GM04504 (cell line): ENCODE measurements around the gene ERC1.

ENCODE experiments used
- DNase-seq: peaks from one replicate; pipeline ENCODE4 v3.0.0-alpha.2; 2012; ENCODE audit warnings: low read depth

The ERC1 gene

GRCh38 chr12:990661-991349 is at the start of gene ERC1:
TSS of gene ERC1 (plus strand) at chr12:991223. CDS start at chr12:1027904, 36,681 bp downstream.
- DNase-seq: peak; percentile 75

- no peak for DNase-seq
These were observed 48.0 kb upstream of the ERC1 start for GRCh38 chr12:943051-943450.

- no peak for DNase-seq
These were observed 46.8 kb upstream of the ERC1 start for GRCh38 chr12:944211-944610.

- no peak for DNase-seq
These were observed 44.8 kb upstream of the ERC1 start for GRCh38 chr12:946212-946611.

- no peak for DNase-seq
These were observed 44.4 kb upstream of the ERC1 start for GRCh38 chr12:946631-947030.

- no peak for DNase-seq
These were observed 42.8 kb upstream of the ERC1 start for GRCh38 chr12:948238-948637.

- peak; percentile 98 for DNase-seq
These were observed 41.4 kb upstream of the ERC1 start, which contains the start of gene RAD52 for GRCh38 chr12:949453-950191. TSS of gene RAD52 (minus strand) at chr12:949694. CDS start at chr12:933058, 16,636 bp downstream.

GRCh38 chr12:951176-951575 is 39.8 kb upstream of the ERC1 start:
- DNase-seq: no peak

GRCh38 chr12:953776-954175 is 37.2 kb upstream of the ERC1 start:
- DNase-seq: peak; percentile 46

- DNase-seq: no peak
These were observed 36.3 kb upstream of the ERC1 start for GRCh38 chr12:954741-955140.

- DNase-seq: no peak
These were observed 35.1 kb upstream of the ERC1 start for GRCh38 chr12:955939-956338.

- DNase-seq: no peak
These were observed 32.4 kb upstream of the ERC1 start for GRCh38 chr12:958588-959123.

- no peak for DNase-seq
These were observed 24.3 kb upstream of the ERC1 start for GRCh38 chr12:966724-967123.

GRCh38 chr12:967641-968040 is 23.4 kb upstream of the ERC1 start:
- no peak for DNase-seq

GRCh38 chr12:968545-968944 is 22.5 kb upstream of the ERC1 start:
- DNase-seq: no peak

- no peak for DNase-seq
These were observed 21.2 kb upstream of the ERC1 start for GRCh38 chr12:969821-970220.

GRCh38 chr12:971991-972390 is 19.0 kb upstream of the ERC1 start:
- DNase-seq: no peak

GRCh38 chr12:974271-974862 is 16.7 kb upstream of the ERC1 start:
- no peak for DNase-seq

GRCh38 chr12:976644-977043 is 14.4 kb upstream of the ERC1 start:
- DNase-seq: no peak

GRCh38 chr12:977156-977555 is 13.9 kb upstream of the ERC1 start:
- no peak for DNase-seq

- DNase-seq: no peak
These were observed 11.7 kb upstream of the ERC1 start for GRCh38 chr12:979349-979748.

GRCh38 chr12:981176-981828 is 9.7 kb upstream of the ERC1 start:
- DNase-seq: no peak
